Panc1 (cell line): ENCODE data around the gene ERMP1. TPM values are rescaled to one million over a fixed set of nuclear protein-coding genes. Genes with fewer than 3 reads are reported as not detected.
A peak's percentile ranks its signal among the peaks of the same experiment; 100 is the strongest.

Source experiments
- ATAC-seq: fragments of 200-7000 bp; cut with Tn5 transposase; 2 replicates; pipeline ENCODE4 v1.9.1; 2020; ENCODE audit warnings: mild to moderate bottlenecking, moderate library complexity
- BruUV-seq: library from RNA; stranded (reverse); fragments of 400-500 nt; replicated peaks from 2 replicates; lab custom pipeline; 2021; lab: Mats Ljungman, UMichigan
- CTCF ChIA-PET: fragments of 300-600 bp; sonication (Branson Sonifier 250); formaldehyde crosslinking; loops from one replicate; lab custom pipeline; 2022; ENCODE audit warnings: antibody characterized with exemption; lab: Charles Lee
- POLR2A ChIA-PET: fragments of 300-600 bp; sonication (Branson Sonifier 250); formaldehyde crosslinking; loops from one replicate; lab custom pipeline; 2022; ENCODE audit warnings: antibody characterized with exemption; lab: Charles Lee
- DNase-seq: peaks from one replicate; pipeline ENCODE4 v3.0.0-alpha.2; 2010; ENCODE audit warnings: low read depth, low spot score
- H3K27ac ChIP-seq: 2 replicates; pipeline ENCODE4 v1.5.1; 2011; ENCODE audit warnings: mild to moderate bottlenecking, low read length, inconsistent platforms
- H3K27me3 ChIP-seq: fragments of 200-500 bp; sonication (Bioruptor generic); 2 replicates; pipeline ENCODE4 v1.6.0; 2014; ENCODE audit warnings: low read length, inconsistent platforms; ENCODE audit not compliant: control insufficient read depth, insufficient read depth
- H3K36me3 ChIP-seq: fragments of 200-500 bp; sonication (Bioruptor generic); 2 replicates; pipeline ENCODE4 v1.5.1; 2014; ENCODE audit warnings: inconsistent platforms, mild to moderate bottlenecking, low read length, moderate library complexity; ENCODE audit not compliant: control insufficient read depth, insufficient read depth
- H3K4me1 ChIP-seq: 2 replicates; pipeline ENCODE4 v1.5.1; 2011; ENCODE audit warnings: inconsistent platforms, mild to moderate bottlenecking, low read length, moderate library complexity; ENCODE audit not compliant: control insufficient read depth, insufficient read depth
- H3K4me3 ChIP-seq, 2 experiments: 2 replicates each; pipeline ENCODE4 v1.5.1; 2011 to 2012; ENCODE audit warnings: low read depth in 2 of 2, low read length in 2 of 2, mild to moderate bottlenecking in 2 of 2, inconsistent platforms in 1 of 2, moderate library complexity in 1 of 2
- H3K9me3 ChIP-seq: fragments of 200-500 bp; sonication (Bioruptor generic); 2 replicates; pipeline ENCODE4 v1.5.1; 2014; ENCODE audit warnings: low read depth, mild to moderate bottlenecking, inconsistent platforms, low read length, moderate library complexity; ENCODE audit not compliant: control insufficient read depth, insufficient read depth
- CTCF ChIP-seq: fragments of 450-650 bp; IDR thresholded peaks from 2 replicates; pipeline ENCODE4 v1.5.1; 2017; ENCODE audit warnings: mild to moderate bottlenecking
- POLR2AphosphoS5 ChIP-seq: IDR thresholded peaks from 2 replicates; pipeline ENCODE4 v1.6.1; 2012; ENCODE audit warnings: mild to moderate bottlenecking, low read depth, low read length, moderate library complexity
- REST ChIP-seq, 2 experiments: IDR thresholded peaks; 2 replicates each; pipeline ENCODE4 v1.6.1; 2011 to 2012; ENCODE audit warnings: low read depth in 2 of 2, control low read depth in 1 of 2, low read length in 1 of 2, mild to moderate bottlenecking in 1 of 2, moderate library complexity in 1 of 2; ENCODE audit not compliant: insufficient read depth in 1 of 2
- SIN3A ChIP-seq: IDR thresholded peaks from 2 replicates; pipeline ENCODE4 v1.6.1; 2012; ENCODE audit warnings: low read depth, mild to moderate bottlenecking, low read length, moderate library complexity, borderline replicate concordance; ENCODE audit not compliant: insufficient read depth
- TCF7L2 ChIP-seq: IDR thresholded peaks from 2 replicates; pipeline ENCODE4 v1.6.1; 2011; ENCODE audit warnings: mild to moderate bottlenecking, low read depth, low read length, inconsistent platforms
- in situ Hi-C: cut with HindIII; loops from 2 replicates; pipeline ENCODE4 v1.10.0; 2016; ENCODE audit warnings: low sequenced_read_pairs, low pct_unique_long_range_greater_than_20kb
- intact Hi-C: fragments of 100-400 bp; cut with micrococcal nuclease; formaldehyde crosslinking; loops from one replicate; pipeline ENCODE4 v1.10.0; 2022; ENCODE audit not compliant: unreplicated experiment
- total RNA-seq: library from RNA; stranded (reverse); gene quantifications from one replicate; pipeline ENCODE4 v1.2.1, GENCODE V29; 2021; ENCODE audit not compliant: unreplicated experiment

Gene ERMP1
- total RNA-seq, 1 experiment from 2014 or later: 38.4 TPM

- intact Hi-C loops (no loop called here), in situ Hi-C loops (no loop called here)
- ChIA-PET POLR2A (no interaction called here), CTCF (no interaction called here)
- Histone ChIP-seq H3K4me3 (no peak overlapping the region), H3K9me3 (no peaks in the 10 kb centered on the region), H3K4me1 (no peaks in the 10 kb centered on the region; the same call in 1 of the 2 replicates), H3K27me3 (no peaks in the 10 kb centered on the region), H3K36me3 (no peaks in the 10 kb centered on the region; the same call in 1 of the 2 replicates), H3K27ac (no peak overlapping the region)
- DNase-seq (peak; percentile 4), ATAC-seq (no peak)
- no TSS peak for BruUV-seq
- TF ChIP-seq CTCF: peak; percentile 62
- TF ChIP-seq TCF7L2: no peak
These were observed 33.6 kb downstream of the ERMP1 start for GRCh38 chr9:5799314-5799713.

GRCh38 chr9:5798581-5798980 is 34.3 kb downstream of the ERMP1 start:
- ChIA-PET CTCF (no interaction called here), POLR2A (no interaction called here)
- no peak for DNase-seq
- in situ Hi-C loops: no loop called here
- intact Hi-C loops: no loop called here
- BruUV-seq: no TSS peak
- no peaks in the 10 kb centered on the region; the same call in 1 of the 2 replicates for H3K4me1 ChIP-seq
- H3K36me3 ChIP-seq: no peaks in the 10 kb centered on the region; the same call in 1 of the 2 replicates
- H3K9me3 ChIP-seq: no peaks in the 10 kb centered on the region
- H3K27ac ChIP-seq: no peak overlapping the region
- no peaks in the 10 kb centered on the region for H3K27me3 ChIP-seq
- TF ChIP-seq SIN3A (no peak), POLR2AphosphoS5 (no peak), REST (IDR thresholded peaks at IDR 0.05; ENCODE audit: insufficient read depth in 1 of 2, low read depth in 2 of 2, low read length in 1 of 2) (no peak), CTCF (no peak)
- no peak for ATAC-seq
- no peak overlapping the region for H3K4me3 ChIP-seq
